Loucy (cell line): ENCODE results near the gene THADA.

Experiments used
- CTCF ChIP-seq: fragments of 200-600 bp; sonication (generic); conservative IDR thresholded peaks from 2 replicates; pipeline ENCODE4 v1.5.1; 2014; ENCODE audit warnings: mild to moderate bottlenecking, antibody characterized with exemption, low read length
- EZH2phosphoT487 ChIP-seq: fragments of 200-600 bp; IDR thresholded peaks from 2 replicates; pipeline ENCODE4 v1.6.1; 2018; ENCODE audit warnings: antibody characterized with exemption, mild to moderate bottlenecking, moderate library complexity, borderline replicate concordance

GRCh38 chr2:43314299-43314927 is 281.4 kb downstream of the THADA start:
- TF ChIP-seq CTCF (no peak), EZH2phosphoT487 (no peak)
